ENCODE measurements around the gene RBL1.
"Not testable (repeated sequence)": the region's sequence is repeated elsewhere in the genome, so short reads cannot be mapped to it uniquely, and the experiment has no call there.

The RBL1 gene

GRCh38 chr20:37095599-37096414, at the start of gene RBL1:
Gene RBL1 (minus strand): TSS chr20:37095997. CDS start chr20:37095928, 69 bp downstream.
- DNase-seq (ENCODE audit: low spot score) = peak; percentile 91

GRCh38 chr20:37144856-37145404, 49.1 kb upstream of the RBL1 start:
- DNase-seq (ENCODE audit: low spot score) = no peak

GRCh38 chr20:37142708-37143107, 46.9 kb upstream of the RBL1 start:
- DNase-seq (ENCODE audit: low spot score) = no peak

GRCh38 chr20:37137547-37137946, 41.8 kb upstream of the RBL1 start:
- DNase-seq (ENCODE audit: low spot score) = no peak

- DNase-seq (ENCODE audit: low spot score) = no peak
Measured at GRCh38 chr20:37133952-37134351, 38.2 kb upstream of the RBL1 start.

- no peak for DNase-seq (ENCODE audit: low spot score)
Measured at GRCh38 chr20:37131486-37131885, 35.7 kb upstream of the RBL1 start.

GRCh38 chr20:37128803-37129202, 33.0 kb upstream of the RBL1 start:
- DNase-seq (ENCODE audit: low spot score) = no peak

- not testable (repeated sequence) for DNase-seq (ENCODE audit: low spot score)
Measured at GRCh38 chr20:37126290-37126689, 30.5 kb upstream of the RBL1 start.

GRCh38 chr20:37123441-37123840, 27.6 kb upstream of the RBL1 start:
- no peak for DNase-seq (ENCODE audit: low spot score)

GRCh38 chr20:37120497-37120896, 24.7 kb upstream of the RBL1 start:
- no peak for DNase-seq (ENCODE audit: low spot score)

- no peak for DNase-seq (ENCODE audit: low spot score)
Measured at GRCh38 chr20:37119356-37120036, 23.7 kb upstream of the RBL1 start.

- DNase-seq (ENCODE audit: low spot score) = no peak
Measured at GRCh38 chr20:37114012-37114411, 18.2 kb upstream of the RBL1 start.

- peak; percentile 31 for DNase-seq (ENCODE audit: low spot score)
Measured at GRCh38 chr20:37111926-37112455, 16.2 kb upstream of the RBL1 start.

GRCh38 chr20:37108676-37109075, 12.9 kb upstream of the RBL1 start:
- DNase-seq (ENCODE audit: low spot score) = no peak

GRCh38 chr20:37102571-37102970, 6.8 kb upstream of the RBL1 start:
- DNase-seq (ENCODE audit: low spot score) = no peak

- no peak for DNase-seq (ENCODE audit: low spot score)
Measured at GRCh38 chr20:37096415-37097041, 731 bp upstream of the RBL1 start.

GRCh38 chr20:37095108-37095598, 644 bp downstream of the RBL1 start:
- peak; percentile 69 for DNase-seq (ENCODE audit: low spot score)

GRCh38 chr20:37090407-37090806, 5.4 kb downstream of the RBL1 start:
- no peak for DNase-seq (ENCODE audit: low spot score)

GRCh38 chr20:37081717-37082289, 14.0 kb downstream of the RBL1 start:
- no peak for DNase-seq (ENCODE audit: low spot score)

- DNase-seq (ENCODE audit: low spot score) = no peak
Measured at GRCh38 chr20:37077009-37077408, 18.8 kb downstream of the RBL1 start.

- DNase-seq (ENCODE audit: low spot score) = no peak
Measured at GRCh38 chr20:37075932-37076685, 19.7 kb downstream of the RBL1 start.

Data from RKO (cell line).